ENCODE data around the gene EGLN1.

The EGLN1 gene

GRCh38 chr1:231421971-231422797, at the start of gene EGLN1 (continued):
- TF ChIP-seq ZNF692 (tag by site-specific recombination; IDR thresholded peaks at IDR 0.05) (peak; percentile 86), ZIC2 (tag by site-specific recombination; IDR thresholded peaks at IDR 0.05) (no peak), YY2 (tag by site-specific recombination; IDR thresholded peaks at IDR 0.05) (peak; percentile 90), REPIN1 (tag by site-specific recombination; IDR thresholded peaks at IDR 0.05; ENCODE audit: low read depth) (peak; percentile 87; the same call in 1 of the 2 replicates), ZNF423 (tag by site-specific recombination; IDR thresholded peaks at IDR 0.05) (no peak), MEIS1 (CRISPR knock-in tag; IDR thresholded peaks at IDR 0.05; ENCODE audit: borderline replicate concordance) (0 out of 2 replicates have a peak, but pooled peaks have one; percentile 1), ZNF571 (tag by site-specific recombination; IDR thresholded peaks at IDR 0.05) (no peak), ZNF645 (tag by site-specific recombination; IDR thresholded peaks at IDR 0.05) (no peak), ZNF654 (tag by site-specific recombination; IDR thresholded peaks at IDR 0.05; ENCODE audit: low read depth) (no peak), GLI4 (tag by site-specific recombination; IDR thresholded peaks at IDR 0.05) (peak; percentile 73), ZNF530 (tag by site-specific recombination; IDR thresholded peaks at IDR 0.05; ENCODE audit: low read depth) (no peak; the same call in none of the 2 replicates), ZFP41 (tag by site-specific recombination; IDR thresholded peaks at IDR 0.05; ENCODE audit: borderline replicate concordance) (no peak), HIC1 (tag by site-specific recombination; IDR thresholded peaks at IDR 0.05) (peak; percentile 88), ZNF596 (tag by site-specific recombination; IDR thresholded peaks at IDR 0.05) (peak; percentile 69), ZNF791 (tag by site-specific recombination; IDR thresholded peaks at IDR 0.05) (no peak), ZNF623 (tag by site-specific recombination; IDR thresholded peaks at IDR 0.05) (no peak), ZEB2 (tag by site-specific recombination; IDR thresholded peaks at IDR 0.05) (peak; percentile 96), KLF17 (tag by site-specific recombination; IDR thresholded peaks at IDR 0.05) (peak; percentile 84), ZNF366 (tag by site-specific recombination; conservative IDR thresholded peaks at IDR 0.05) (peak; percentile 73), ZNF433 (tag by site-specific recombination; IDR thresholded peaks at IDR 0.05; ENCODE audit: low read depth) (no peak), ZNF37A (tag by site-specific recombination; IDR thresholded peaks at IDR 0.05) (peak; percentile 1; the same call in 1 of the 2 replicates), ZNF518A (tag by site-specific recombination; conservative IDR thresholded peaks at IDR 0.05; ENCODE audit: low read depth) (0 out of 2 replicates have a peak, but pooled peaks have one; percentile 14), GFI1B (tag by site-specific recombination; IDR thresholded peaks at IDR 0.05) (peak; percentile 50; the same call in 1 of the 2 replicates), ZNF362 (tag by site-specific recombination; IDR thresholded peaks at IDR 0.05) (peak; percentile 67; the same call in 1 of the 2 replicates), ZBTB6 (tag by site-specific recombination; IDR thresholded peaks at IDR 0.05) (no peak), BCL11A (tag by site-specific recombination; IDR thresholded peaks at IDR 0.05; ENCODE audit: low read depth) (no peak)
